Activated CD4-positive, alpha-beta memory T cell treated with anti-CD3 and anti-CD28 coated beads for 36 hours (primary cell): ENCODE results near the gene CCM2. TPM values are rescaled to one million over a fixed set of nuclear protein-coding genes. Genes with fewer than 3 reads are reported as not detected.
"Not testable (repeated sequence)": the region's sequence is repeated elsewhere in the genome, so short reads cannot be mapped to it uniquely, and the experiment has no call there.

Experiments used
- CTCF ChIA-PET: fragments of 350-600 bp; sonication (Branson Sonifier 250); formaldehyde crosslinking; loops from one replicate; lab custom pipeline; 2021; ENCODE audit warnings: antibody characterized with exemption, inconsistent platforms; lab: Charles Lee
- POLR2A ChIA-PET: fragments of 350-600 bp; sonication (Branson Sonifier 250); formaldehyde crosslinking; loops from one replicate; lab custom pipeline; 2021; ENCODE audit warnings: antibody characterized with exemption; lab: Charles Lee
- DNase-seq: peaks from one replicate; pipeline ENCODE4 v3.0.0-alpha.2; 2020
- H3K27ac Mint-ChIP-seq: one replicate; pipeline ENCODE4 v1.8.0; 2021; ENCODE audit warnings: mixed read lengths
- H3K27me3 Mint-ChIP-seq: one replicate; pipeline ENCODE4 v1.8.0; 2021; ENCODE audit warnings: mixed read lengths
- H3K36me3 Mint-ChIP-seq: one replicate; pipeline ENCODE4 v1.8.0; 2021; ENCODE audit warnings: mixed read lengths
- H3K4me1 Mint-ChIP-seq: one replicate; pipeline ENCODE4 v1.8.0; 2021; ENCODE audit warnings: low read depth, mixed read lengths
- H3K4me3 Mint-ChIP-seq: one replicate; pipeline ENCODE4 v1.8.0; 2021; ENCODE audit warnings: mild to moderate bottlenecking, mixed read lengths
- H3K9me3 Mint-ChIP-seq: one replicate; pipeline ENCODE4 v1.8.0; 2021; ENCODE audit warnings: mixed read lengths
- intact Hi-C: fragments of 100-400 bp; cut with micrococcal nuclease; formaldehyde crosslinking; loops from one replicate; pipeline ENCODE4 v1.15.1; 2023
- total RNA-seq, 2 experiments: library from RNA; stranded (reverse); gene quantifications; one replicate each; pipeline ENCODE4 v1.2.3, GENCODE V29; 2021

CCM2 gene
- total RNA-seq, 2 experiments from 2014 or later = 85.2 to 89.6 TPM

DNA sequence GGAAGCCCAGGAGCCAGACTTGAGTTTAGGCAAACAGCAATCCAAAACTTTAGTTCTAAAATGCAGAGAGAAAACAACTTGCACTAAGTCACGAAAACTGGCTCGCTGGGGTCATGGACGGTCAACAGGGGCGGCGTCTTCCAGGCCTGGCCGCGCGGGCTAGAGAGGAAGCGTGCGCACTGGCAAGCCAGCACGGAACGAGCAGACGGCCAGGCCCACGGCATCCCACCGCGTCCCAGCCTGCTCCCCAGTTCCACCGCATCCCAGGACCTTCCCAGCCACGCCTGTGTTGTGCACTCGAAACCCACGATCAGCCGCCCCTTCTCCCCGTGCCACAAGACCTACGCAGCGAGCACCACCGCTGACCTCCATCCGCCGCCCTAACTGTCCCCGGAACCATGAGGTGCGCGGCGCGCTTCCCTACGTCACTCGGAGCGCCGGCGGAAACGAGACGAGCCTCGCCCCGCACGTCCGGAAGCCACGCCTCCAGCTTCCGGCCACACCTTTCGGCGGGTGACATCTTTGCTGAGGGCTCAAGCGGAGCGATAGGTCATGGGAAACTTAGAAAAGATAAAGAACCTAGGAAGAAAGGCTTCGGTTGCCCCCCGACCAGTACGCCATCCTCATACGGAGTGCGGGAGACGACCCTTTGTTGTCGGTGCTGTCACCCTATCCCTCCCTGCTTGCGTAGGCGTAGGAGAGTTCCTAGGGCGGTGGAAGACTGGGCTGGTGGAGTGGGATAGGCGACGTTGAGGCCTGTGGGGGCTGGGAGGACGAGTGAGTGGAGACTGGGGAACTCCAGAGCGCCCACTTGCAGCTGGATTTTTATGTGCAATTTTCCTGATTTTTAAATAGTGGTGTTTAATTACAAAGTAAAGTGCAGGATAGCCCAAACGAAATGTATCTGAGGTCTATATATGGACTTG, 111.6 kb downstream of the CCM2 start, which contains the start of gene TBRG4:
TSS of gene TBRG4 (minus strand) at position 400 of the 926 bp plus-strand sequence. CDS start 2,460 bp downstream, outside the sequence.
- intact Hi-C loops = loop anchor here (1.0 to 2.0 kb wide), 6 partner anchors 25 to 529 kb away; partner anchors contain the start of genes H2AZ2, PURB and TMED4
- H3K4me1 Mint-ChIP-seq = peaks cover 40% of the 10 kb centered on the region

DNA sequence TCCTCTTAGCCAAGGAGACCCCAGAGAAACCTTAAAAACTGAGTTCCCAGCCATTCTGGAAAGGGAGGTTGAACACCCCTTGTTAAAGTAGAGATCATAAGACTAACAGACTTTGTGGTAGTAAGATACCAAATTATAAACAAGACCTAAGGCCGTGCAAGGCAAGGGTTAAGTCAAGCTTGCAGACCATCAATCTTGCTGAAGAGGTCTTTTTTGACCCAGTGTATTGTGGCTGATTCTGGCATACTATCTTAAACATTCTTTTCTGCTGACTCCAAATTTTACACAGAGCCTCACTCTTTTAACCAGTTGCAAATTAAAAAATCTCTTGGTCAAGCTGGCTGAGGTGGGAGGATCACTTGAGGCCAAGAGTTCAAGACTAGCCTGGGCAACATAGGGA, 112.6 kb downstream of the CCM2 start:
- Mint-ChIP-seq H3K9me3 (no peaks in the 10 kb centered on the region), H3K27me3 (no peaks in the 10 kb centered on the region), H3K4me1 (peaks cover 32% of the 10 kb centered on the region), H3K4me3 (peak overlapping the region; percentile 96), H3K27ac (peak overlapping the region; percentile 70), H3K36me3 (peaks cover 27% of the 10 kb centered on the region)
- intact Hi-C loops = no loop called here
- ChIA-PET CTCF (interaction anchor here (3.1 to 4.8 kb wide), 2 partner anchors 23 to 139 kb away, joined by 20 to 21 read pairs; no protein-coding TSS in a partner anchor), POLR2A (interaction anchor here (0.9 to 3.8 kb wide), 5 partner anchors 9 to 140 kb away, joined by 3 to 34 read pairs (median 15); partner anchors contain the start of genes CCM2 and MYO1G)
- DNase-seq = no peak

More for the DNA sequence above, 111.6 kb downstream of the CCM2 start, which contains the start of gene TBRG4:
- POLR2A ChIA-PET = interaction anchor here (0.6 to 3.8 kb wide), 22 partner anchors 8 to 620 kb away, joined by 3 to 34 read pairs (median 4); partner anchors contain the start of genes CCM2, DDX56, MYO1G and PPIA
- CTCF ChIA-PET = interaction anchor here (0.6 to 4.8 kb wide), 5 partner anchors 24 to 220 kb away, joined by 3 to 21 read pairs (median 6); no protein-coding TSS in a partner anchor
- peak within 1 kb of the TSS; percentile 94 for H3K27ac Mint-ChIP-seq
- H3K36me3 Mint-ChIP-seq = peaks cover 33% of the 10 kb centered on the region
- no peaks in the 10 kb centered on the region for H3K27me3 Mint-ChIP-seq
- peak; percentile 96 for DNase-seq
- H3K4me3 Mint-ChIP-seq = peak within 1 kb of the TSS; percentile 96
- H3K9me3 Mint-ChIP-seq = no peaks in the 10 kb centered on the region

DNA sequence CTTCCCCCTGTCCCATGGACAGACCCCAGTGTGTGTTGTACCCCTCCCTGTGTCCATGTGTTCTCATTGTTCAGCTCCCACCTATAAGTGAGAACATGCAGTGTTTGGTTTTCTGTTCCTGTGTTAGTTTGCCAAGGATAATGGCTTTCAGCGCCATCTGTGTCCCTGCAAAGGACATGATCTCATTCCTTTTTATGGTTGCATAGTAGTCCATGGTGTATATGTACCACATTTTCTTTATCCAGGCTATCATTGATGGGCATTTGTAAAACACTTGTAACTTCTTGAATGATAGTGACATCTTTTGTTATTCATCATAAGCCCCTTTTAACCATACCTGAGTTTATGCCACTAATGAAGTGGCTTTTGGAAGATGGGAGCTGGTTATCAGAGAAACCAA, 114.3 kb downstream of the CCM2 start:
- H3K27me3 Mint-ChIP-seq, H3K9me3 Mint-ChIP-seq, DNase-seq, H3K27ac Mint-ChIP-seq, H3K4me3 Mint-ChIP-seq, intact Hi-C loops: not testable (repeated sequence)
- Mint-ChIP-seq H3K4me1 (peaks cover 18% of the 10 kb centered on the region), H3K36me3 (peaks cover 13% of the 10 kb centered on the region)
- POLR2A ChIA-PET = interaction anchor here (0.8 to 1.2 kb wide), 3 partner anchors 10 to 143 kb away, joined by 3 to 5 read pairs (median 3); no protein-coding TSS in a partner anchor
- CTCF ChIA-PET = interaction anchor here (3.4 kb wide), 1 partner anchor 21 kb away, joined by 17 read pairs; no protein-coding TSS in a partner anchor

DNA sequence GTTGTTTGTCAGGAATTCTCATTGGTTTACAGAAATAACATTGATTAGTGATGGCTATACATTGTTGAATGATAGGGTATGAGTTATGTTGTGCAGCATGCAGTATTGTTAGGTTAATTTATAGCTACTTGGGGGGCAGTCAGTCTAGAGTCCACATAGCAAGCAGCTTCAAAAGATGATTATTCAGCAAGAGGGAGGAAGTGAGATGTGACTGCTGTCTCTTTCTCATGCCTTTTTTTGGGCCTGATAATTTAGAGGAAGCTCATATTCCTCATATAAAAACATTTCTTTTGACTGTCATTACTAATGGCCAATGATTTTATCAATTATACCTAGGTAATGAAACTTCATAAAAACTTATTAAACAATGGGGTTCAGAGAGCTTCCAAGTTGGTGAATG, 114.9 kb downstream of the CCM2 start:
- no peak overlapping the region for H3K27ac Mint-ChIP-seq
- DNase-seq = no peak
- ChIA-PET CTCF (interaction anchor here (0.7 to 3.4 kb wide), 3 partner anchors 9 to 23 kb away, joined by 3 to 17 read pairs (median 3); no protein-coding TSS in a partner anchor), POLR2A (interaction anchor here (0.8 to 1.2 kb wide), 3 partner anchors 9 to 144 kb away, joined by 3 to 5 read pairs (median 3); no protein-coding TSS in a partner anchor)
- no peaks in the 10 kb centered on the region for H3K27me3 Mint-ChIP-seq
- no peak overlapping the region for H3K4me3 Mint-ChIP-seq
- H3K36me3 Mint-ChIP-seq = peaks cover 12% of the 10 kb centered on the region
- peaks cover 16% of the 10 kb centered on the region for H3K4me1 Mint-ChIP-seq
- no peaks in the 10 kb centered on the region for H3K9me3 Mint-ChIP-seq
- intact Hi-C loops = no loop called here

DNA sequence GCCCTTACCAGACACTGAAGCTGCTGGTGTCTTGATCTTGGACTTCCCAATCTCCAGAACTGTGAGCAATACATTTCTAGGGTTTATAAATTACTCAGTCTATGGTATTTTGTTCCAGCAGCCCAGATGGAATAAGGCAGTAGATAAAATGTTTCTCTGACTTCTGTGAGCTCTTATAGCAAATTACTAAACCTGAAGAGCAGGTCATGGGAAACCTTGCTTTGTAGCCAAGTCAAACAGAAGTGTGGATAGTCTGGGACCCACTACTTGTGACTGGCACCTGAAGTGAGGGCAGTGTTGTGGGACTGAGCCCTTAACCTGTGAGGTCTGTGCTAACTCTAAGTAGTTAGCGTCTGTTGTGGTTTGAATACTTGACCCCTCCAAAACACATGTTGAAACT, 116.0 kb downstream of the CCM2 start:
- POLR2A ChIA-PET = no interaction called here
- Mint-ChIP-seq H3K27ac (no peak overlapping the region), H3K36me3 (peaks cover 6% of the 10 kb centered on the region), H3K4me1 (peaks cover 12% of the 10 kb centered on the region), H3K27me3 (no peaks in the 10 kb centered on the region), H3K4me3 (no peak overlapping the region), H3K9me3 (no peaks in the 10 kb centered on the region)
- intact Hi-C loops = no loop called here
- CTCF ChIA-PET = interaction anchor here (1.1 to 3.4 kb wide), 3 partner anchors 10 to 22 kb away, joined by 3 to 17 read pairs (median 5); no protein-coding TSS in a partner anchor
- DNase-seq = no peak

DNA sequence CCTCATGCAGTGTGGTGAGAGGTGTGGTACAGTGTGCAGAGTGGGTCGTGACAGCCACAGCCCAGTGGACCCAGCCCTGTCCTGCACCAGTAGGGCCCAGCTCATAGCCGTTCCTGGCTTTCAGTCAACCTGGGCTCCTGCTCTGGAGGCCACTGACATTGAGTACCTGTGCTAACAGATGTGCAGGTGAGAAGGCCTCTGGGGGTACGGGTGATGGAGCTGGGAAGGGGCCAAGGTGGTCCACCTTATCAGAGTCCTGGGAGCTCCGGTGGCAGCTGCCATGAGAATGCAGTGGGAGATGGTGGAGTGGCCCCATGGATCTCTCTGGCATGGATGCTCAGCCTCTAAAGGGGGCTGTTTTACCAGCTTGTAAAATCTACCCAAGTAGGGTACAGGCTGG, 117.6 kb downstream of the CCM2 start:
- Mint-ChIP-seq H3K27ac (no peak overlapping the region), H3K36me3 (no peaks in the 10 kb centered on the region), H3K27me3 (no peaks in the 10 kb centered on the region), H3K4me3 (no peak overlapping the region), H3K4me1 (peaks cover 5% of the 10 kb centered on the region), H3K9me3 (no peaks in the 10 kb centered on the region)
- intact Hi-C loops = no loop called here
- no peak for DNase-seq
- POLR2A ChIA-PET = no interaction called here
- CTCF ChIA-PET = no interaction called here

DNA sequence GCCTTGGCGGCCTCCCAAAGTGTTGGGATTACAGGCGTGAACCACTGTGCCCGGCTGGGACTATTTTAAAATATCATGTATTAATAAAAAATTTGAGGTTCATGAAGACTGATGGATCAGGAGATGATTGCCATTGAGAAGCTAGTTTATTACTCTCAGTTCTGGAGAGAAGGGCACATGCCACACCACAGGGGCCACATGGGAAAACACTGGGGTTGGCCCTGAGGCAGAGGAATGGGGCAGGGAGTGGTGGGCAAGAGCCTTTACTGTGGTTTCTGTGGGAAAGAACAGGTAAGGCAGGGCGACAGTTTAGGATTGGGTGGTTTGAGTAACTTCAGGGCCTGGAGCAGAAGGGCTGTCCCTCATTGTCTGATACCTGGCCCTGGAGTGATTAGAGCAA, 118.3 kb downstream of the CCM2 start:
- peaks cover 9% of the 10 kb centered on the region for H3K4me1 Mint-ChIP-seq
- no peaks in the 10 kb centered on the region for H3K36me3 Mint-ChIP-seq
- intact Hi-C loops = no loop called here
- no peak overlapping the region for H3K4me3 Mint-ChIP-seq
- no peak for DNase-seq
- CTCF ChIA-PET = interaction anchor here (1.4 kb wide), 1 partner anchor 145 kb away, joined by 3 read pairs; no protein-coding TSS in a partner anchor
- H3K27ac Mint-ChIP-seq = no peak overlapping the region
- no peaks in the 10 kb centered on the region for H3K9me3 Mint-ChIP-seq
- no peaks in the 10 kb centered on the region for H3K27me3 Mint-ChIP-seq
- POLR2A ChIA-PET = no interaction called here

DNA sequence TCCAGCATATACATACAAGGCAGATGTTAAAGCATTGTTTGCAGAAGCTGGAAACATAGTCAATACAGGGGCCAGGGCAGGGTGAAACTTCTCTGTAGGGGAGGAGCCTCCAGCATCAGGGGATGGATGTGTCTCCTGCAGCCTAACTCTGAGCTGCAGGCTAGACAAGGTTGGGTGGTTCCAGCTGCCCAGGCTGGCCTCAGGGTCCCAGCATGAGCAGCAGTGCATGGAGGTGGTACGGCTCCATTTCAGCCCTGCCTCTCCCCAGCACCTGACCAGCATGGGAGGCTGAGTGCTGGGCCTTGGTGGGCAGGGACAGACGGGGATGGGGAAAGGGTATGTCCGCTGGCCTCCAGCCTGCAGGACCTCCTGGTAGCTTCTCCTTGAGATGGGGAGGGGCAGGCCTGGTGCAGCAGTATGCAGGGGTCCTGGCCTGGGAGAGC, 118.9 kb downstream of the CCM2 start:
- H3K36me3 Mint-ChIP-seq = no peaks in the 10 kb centered on the region

DNA sequence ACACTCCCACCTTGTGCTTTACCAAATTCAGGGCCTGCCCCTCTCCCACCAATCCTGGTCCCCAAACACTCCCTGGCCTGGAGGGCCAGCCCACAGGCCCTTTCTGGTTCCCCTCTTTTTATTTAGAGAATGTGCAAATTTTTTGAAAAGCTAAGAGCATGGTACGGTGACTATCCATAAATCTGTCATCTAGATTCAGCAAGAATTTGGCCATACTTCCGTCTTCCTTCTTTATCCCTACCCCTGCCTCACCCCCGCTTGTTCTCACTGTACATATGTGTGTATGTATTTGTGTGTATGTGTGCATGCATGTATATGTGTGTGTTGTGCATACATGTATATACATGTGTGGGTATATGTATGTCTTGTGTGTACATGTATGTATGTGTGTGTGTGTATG, 119.5 kb downstream of the CCM2 start:
- POLR2A ChIA-PET = no interaction called here
- H3K9me3 Mint-ChIP-seq = no peaks in the 10 kb centered on the region
- no peak for DNase-seq
- CTCF ChIA-PET = interaction anchor here (1.4 to 1.8 kb wide), 2 partner anchors 17 to 146 kb away, joined by 3 to 6 read pairs; no protein-coding TSS in a partner anchor
- H3K36me3 Mint-ChIP-seq = no peaks in the 10 kb centered on the region
- H3K4me1 Mint-ChIP-seq = peaks cover 16% of the 10 kb centered on the region
- intact Hi-C loops = no loop called here
- no peaks in the 10 kb centered on the region for H3K27me3 Mint-ChIP-seq
- H3K4me3 Mint-ChIP-seq = no peak overlapping the region
- no peak overlapping the region for H3K27ac Mint-ChIP-seq

More for the DNA sequence above, 118.9 kb downstream of the CCM2 start:
- Mint-ChIP-seq H3K27ac (no peak overlapping the region), H3K4me1 (peaks cover 14% of the 10 kb centered on the region), H3K9me3 (no peaks in the 10 kb centered on the region), H3K27me3 (no peaks in the 10 kb centered on the region), H3K4me3 (no peak overlapping the region)
- no peak for DNase-seq
- POLR2A ChIA-PET = no interaction called here
- intact Hi-C loops = no loop called here
- CTCF ChIA-PET = interaction anchor here (1.4 kb wide), 1 partner anchor 146 kb away, joined by 3 read pairs; no protein-coding TSS in a partner anchor

DNA sequence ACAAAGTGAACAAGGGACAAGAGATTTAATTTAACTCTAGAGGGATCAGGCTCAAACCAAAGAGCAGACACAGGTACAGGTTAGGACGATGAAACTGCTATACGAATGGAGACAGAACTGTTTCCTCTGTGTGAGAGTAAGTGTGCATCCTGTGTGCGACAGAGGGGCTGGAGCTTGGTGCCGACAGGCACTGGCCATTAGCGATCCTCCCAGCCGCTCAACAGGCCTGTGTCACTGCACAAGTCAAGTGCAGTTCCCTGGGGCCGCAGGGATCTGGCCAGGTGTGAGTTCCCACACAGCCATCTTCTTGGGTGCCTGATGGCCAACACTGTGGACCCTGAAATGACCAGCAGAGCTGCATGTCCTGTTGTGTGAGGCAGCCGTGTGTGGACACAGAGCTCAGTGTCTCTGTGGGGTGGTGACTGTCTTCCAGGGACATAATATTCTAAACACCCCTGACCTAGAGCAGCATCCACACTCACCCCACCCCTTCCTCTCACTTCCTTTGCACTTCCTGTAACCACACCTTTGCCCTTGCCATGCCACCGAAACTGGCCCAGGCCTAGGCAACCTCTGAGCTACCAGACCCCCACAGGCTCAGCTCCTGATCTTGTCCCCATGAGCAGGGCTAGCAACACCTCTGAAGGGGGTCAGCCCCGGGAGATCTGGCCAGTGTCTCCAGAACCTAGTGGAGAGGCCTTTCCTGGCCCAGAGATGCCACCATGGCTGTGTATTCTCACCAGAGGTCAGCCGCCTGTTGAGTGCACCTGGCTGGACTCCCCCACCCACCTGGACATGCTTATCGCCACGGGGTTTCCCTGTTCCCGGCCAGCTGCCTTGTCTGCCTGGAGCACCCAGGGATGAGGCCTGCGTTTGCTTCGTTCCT, 123.2 kb downstream of the CCM2 start:
- Mint-ChIP-seq H3K27ac (peak overlapping the region; percentile 60), H3K36me3 (no peaks in the 10 kb centered on the region), H3K4me3 (no peak overlapping the region), H3K9me3 (no peaks in the 10 kb centered on the region), H3K27me3 (no peaks in the 10 kb centered on the region), H3K4me1 (peaks cover 16% of the 10 kb centered on the region)
- POLR2A ChIA-PET = interaction anchor here (0.8 to 1.1 kb wide), 2 partner anchors 9 to 11 kb away, joined by 3 to 4 read pairs; partner anchors contain the start of gene TBRG4
- intact Hi-C loops = no loop called here
- DNase-seq = no peak
- CTCF ChIA-PET = interaction anchor here (1.9 to 3.0 kb wide), 2 partner anchors 13 to 149 kb away, joined by 4 to 15 read pairs; no protein-coding TSS in a partner anchor
